HG02870 (cell line): Measurements from ENCODE around the gene ZC3H4.
"Not testable (repeated sequence)": the region's sequence is repeated elsewhere in the genome, so short reads cannot be mapped to it uniquely, and the experiment has no call there.

Experiments
- ATAC-seq: cut with Tn5 transposase; IDR thresholded peaks from one replicate; pipeline ENCODE4 v1.9.1; 2021; ENCODE audit warnings: mild to moderate bottlenecking, moderate library complexity; ENCODE audit not compliant: unreplicated experiment

ZC3H4 gene

DNA sequence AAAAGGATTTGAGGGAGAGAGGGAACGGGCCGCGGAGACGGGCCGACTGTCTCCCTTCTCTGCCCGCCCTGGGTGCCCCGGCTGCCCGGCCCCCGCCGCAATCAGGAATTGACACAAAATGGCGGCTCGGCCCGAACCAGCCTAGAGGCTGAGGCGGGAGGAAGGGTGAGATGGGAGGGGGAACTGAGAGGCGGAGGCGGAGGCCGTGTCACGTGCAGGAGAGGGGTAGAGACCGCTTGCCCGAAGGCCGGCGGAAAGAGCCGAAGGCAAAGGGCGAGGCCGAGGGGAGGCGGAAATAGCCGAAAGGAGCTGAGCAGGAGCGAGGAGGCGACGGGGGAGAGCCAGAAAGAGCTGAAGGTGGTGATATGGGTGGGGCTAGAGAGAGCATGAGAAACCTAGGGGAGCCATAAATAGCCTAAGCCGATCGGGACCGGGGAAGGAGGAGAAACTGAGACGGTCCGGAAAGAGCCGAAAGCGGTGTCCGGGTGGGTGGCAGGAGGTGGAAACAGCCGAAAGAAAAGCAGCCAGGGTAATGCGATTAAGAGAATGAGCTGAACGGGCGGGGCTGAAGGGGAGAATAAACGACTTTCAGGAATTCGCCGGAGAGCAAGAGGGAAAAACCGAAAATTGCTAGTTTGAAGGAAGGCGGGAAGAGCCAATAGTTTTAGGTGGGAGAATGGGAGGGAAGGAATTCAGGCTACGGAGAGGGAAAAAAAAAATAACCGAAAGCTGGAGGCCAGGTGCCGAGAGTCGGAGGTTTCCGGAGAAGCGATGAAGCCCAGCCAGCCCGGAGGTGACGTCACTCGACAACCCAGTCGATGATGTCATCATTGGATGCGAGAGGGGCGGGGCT is at the start of gene ZC3H4:
Gene ZC3H4, minus strand, starts transcription at position 780 of the 853 bp plus-strand sequence. CDS start 1,192 bp downstream, outside the sequence.
- peak; percentile 80 for ATAC-seq

DNA sequence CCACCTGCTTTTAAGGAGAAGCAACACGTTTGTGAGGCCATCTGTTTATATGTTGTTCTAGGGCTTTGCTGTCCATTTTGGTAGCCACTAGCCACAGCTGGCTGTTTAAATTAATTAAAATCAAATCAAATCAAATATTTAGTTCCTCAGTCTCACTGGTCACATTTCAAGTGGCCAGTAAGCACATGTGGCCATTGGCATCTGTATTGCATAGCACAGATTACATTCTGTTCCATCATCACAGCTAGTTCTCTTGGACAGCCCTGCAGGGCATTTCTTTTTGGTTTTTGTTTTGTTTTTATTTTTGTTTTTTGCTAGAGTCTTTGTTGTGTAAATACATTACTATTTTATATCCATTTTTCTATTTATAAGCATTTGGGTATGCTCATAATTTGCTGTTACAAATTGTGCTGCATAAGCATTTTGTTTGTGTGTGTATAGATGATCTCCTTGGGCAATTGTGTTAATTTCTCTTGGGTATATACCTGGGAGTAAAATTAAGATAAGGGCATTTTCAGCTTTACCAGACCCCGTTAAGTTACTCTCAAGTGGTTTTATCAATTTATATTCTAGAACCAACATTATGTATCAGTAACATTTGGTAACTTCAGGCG is 48.4 kb upstream of the ZC3H4 start:
- no peak for ATAC-seq

DNA sequence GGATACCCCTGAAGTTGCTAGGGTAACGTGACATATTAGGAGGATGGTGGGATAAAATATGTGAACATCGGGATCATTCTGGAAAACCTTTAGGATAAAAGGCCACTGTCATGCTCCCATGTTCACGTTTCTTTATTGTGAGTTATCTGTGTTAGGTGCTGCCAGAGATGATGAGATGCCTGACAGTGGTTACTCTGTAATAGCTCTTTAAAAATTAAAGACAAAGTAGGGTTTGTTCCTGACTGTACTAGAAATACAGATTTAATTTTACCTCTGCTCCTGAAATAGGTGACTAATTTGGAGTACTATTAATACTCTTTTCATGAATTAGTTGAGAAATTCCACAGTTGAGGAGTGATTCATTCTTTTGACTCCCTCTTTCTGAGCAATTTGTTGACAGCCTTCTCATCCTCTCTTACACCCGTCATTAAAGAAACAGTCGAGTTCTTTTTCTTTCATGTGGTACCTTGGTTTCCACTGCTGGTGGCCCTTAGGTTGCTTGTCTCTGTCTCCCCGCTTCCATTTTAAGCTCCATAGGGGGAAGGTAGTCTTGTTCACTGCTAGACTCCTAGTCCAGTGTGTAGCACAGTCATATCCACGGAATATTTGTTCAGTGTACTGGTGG is 45.4 kb upstream of the ZC3H4 start:
- no peak for ATAC-seq

DNA sequence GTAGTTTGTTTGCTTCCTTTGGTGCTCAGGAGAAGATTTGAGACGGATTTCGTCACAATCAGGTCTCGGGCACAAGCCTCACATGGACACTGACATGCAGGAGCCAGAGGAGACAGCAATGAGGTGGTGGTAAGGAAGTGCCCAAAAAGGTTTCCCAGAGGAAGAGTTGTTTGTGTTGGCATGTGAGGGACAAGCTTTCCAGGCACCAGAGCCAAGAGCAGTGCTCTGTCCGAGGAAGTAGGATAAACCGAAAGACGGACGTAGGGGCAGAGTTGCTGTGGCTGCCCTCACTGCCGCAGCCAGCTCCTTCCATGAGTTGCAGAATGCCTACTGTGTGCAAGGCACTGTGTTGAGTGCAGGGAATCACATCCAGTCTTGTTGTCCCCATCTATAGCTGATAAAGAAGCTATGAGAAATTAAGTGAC is 44.8 kb upstream of the ZC3H4 start:
- ATAC-seq = no peak

DNA sequence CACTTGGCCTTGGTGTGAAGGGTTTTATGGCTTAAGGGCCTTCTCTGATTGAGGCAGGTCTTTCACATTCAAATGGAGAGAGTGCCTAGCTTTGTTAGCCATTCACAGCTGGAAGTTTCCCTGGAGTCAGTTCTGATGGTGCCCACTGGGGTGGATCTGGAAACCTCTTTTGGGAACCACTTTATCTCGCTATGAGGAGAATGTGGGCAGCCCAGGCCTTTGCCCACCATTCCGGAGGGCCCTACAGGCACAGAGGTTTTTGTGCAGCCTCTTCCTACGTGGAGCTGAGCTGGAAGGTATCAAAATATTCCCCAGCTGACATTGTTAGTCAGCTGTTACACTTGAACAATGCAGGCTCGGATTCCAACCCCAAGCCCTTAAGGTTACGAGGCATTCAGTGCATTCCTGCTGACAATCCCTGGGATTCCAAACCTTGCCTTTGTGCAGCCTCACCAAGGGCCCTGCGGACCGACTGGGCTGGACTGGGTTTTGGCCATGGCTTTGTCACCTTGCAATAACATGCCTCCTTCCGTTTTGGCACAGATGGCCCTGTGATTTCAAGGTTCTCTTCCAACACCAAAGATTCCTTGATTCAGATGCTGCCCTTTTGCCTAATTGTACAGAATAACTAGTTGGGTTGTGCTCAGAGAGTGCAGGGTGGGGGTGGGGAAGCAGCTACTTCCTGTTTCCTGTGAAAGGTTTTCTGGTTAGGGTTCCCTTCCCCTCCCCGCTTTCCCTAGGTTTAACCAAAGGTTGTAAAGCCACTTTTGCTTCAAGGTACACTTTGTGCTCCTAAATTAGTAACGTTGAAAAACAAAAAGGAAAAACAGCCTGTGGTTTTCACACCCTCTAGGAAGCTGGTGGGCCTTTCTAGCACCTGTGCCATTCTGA is 44.1 kb upstream of the ZC3H4 start:
- no peak for ATAC-seq

DNA sequence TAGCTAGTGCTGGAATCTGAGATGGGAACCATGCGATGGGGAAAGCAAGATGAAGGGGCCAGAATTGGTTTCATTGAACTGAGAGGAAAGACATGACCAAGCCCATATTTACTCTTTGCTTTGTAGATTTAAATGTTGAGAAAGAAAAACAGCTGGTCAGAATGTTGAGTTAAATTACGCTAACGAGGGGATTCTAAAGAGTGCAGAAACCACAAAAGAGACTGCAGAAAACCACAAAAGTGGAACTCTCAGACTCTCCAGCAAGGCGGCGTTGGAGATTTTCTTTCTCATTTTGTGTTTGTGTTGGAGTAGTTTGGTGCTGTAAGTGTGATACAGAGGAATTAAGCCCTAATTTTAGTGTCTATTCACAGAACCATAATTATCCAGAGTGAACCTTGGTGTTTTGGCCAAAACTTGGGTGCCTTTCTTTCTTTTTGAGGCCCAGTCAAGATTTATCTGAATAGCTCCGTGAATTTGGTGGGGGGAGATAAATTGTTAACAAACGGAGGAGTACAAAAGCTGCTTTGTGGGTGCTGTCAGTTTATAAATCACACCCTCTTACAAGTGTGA is 43.4 kb upstream of the ZC3H4 start:
- no peak for ATAC-seq

DNA sequence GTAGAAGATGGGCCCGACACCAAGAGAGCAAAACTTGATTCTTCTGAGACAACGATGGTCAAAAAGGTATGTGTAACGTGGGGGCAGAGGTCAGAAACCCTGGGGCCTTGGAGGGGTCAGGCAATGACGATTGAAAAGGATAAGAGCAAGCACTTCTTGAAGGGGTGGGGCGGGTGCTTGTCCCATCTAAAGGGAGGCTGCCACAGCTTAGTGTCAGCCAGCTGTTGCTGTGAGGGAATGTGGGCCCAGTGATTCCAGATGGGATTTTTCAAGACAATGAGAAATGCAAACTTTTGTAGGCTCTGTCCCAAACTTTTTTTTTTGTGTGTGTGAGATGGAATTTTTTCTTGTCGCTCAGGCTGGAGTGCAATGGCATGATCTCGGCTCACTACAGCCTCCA is 41.6 kb upstream of the ZC3H4 start:
- no peak for ATAC-seq

DNA sequence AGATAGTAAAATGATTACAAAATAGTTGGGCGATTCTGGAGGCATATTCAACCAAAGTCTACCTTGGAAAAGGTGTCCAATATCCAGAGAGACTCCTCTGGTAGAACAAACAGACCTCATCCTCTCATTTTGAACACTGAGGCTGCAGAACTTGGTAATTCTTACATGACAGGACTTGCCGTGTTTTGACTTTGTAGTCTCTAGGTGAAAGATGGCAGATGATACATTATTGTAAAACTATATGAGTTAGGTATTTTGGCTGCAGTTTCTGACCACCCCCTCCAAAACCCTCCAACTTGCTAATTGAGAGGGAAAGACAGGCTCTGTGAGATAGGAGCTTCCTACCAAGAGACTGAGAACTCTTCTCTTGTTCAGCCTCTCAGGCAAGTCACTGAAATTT is 39.7 kb upstream of the ZC3H4 start:
- no peak for ATAC-seq

DNA sequence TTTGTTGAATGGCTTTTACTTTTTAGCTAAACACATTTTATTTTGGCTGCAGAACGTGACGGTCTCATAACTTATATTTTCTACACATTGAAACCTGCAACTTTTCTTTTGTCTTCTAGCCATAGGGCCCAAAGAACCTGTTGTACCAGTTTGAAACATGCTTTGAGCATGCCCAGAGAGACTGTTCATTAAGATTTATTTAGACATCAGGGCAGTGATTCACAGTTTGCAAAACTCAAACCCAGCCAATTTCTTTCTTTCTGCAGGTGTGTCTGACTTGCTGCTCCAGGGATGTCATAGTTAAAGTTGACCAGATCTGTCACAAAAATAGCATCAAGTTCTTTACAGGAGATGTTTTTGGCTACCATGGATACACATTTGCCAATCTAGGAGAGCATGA is 39.1 kb upstream of the ZC3H4 start:
- ATAC-seq = no peak

DNA sequence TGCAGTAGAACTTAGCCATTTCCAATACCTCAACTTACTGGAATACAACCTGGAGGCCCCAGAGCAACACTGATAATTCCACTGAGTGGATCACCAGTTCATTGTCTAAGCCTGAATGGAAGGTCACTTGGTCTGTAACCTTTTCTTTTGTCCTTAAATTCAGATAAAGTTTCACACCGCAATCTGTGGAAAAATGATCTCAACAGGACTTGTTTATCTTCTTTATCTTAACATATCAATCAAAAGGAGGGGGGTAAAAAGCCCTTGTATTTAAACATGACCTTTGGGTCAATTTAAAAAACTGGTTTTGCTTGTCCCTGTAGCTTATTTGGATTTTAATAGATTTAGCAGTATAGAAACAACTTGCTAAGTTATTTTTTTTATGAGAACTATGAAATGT is 38.6 kb upstream of the ZC3H4 start:
- no peak for ATAC-seq

DNA sequence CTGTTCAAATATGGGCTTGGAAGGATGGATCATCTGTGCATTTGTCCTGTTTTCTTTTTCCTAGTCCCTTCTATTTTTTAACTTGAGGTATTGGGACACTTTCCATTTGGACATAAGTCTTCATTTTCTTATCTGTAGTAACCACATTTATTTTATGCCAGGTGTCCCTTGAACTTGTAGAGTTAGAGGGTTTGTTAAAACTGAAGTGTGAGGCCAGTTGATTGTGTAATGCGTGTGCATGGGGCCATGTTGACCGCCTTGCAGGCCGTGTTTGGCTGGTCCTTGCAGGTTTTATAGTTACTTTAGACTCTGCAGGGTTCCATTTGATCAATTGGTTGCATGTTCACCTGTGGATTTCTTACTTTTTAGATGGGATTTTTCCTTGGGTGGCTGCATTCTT is 38.1 kb upstream of the ZC3H4 start:
- ATAC-seq = no peak

DNA sequence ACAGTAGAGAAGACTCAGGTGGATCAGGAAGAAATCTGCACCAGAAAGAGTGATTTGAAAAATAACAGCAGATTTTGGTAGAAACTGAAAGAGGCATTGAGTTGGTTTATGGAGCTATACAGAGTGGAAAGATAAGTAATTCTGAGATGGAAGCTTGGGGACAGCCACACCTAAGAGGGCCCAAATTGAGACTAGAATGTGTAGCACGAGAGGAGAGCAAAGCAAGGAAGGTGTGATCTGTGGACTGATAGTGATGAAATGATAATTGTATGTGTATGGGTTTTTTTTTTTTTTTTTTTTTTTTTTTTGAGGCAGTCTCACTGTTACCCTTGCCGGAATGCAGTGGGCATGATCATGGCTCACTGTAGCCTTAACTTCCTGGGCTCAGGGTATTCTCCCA is 33.3 kb upstream of the ZC3H4 start:
- ATAC-seq = no peak

DNA sequence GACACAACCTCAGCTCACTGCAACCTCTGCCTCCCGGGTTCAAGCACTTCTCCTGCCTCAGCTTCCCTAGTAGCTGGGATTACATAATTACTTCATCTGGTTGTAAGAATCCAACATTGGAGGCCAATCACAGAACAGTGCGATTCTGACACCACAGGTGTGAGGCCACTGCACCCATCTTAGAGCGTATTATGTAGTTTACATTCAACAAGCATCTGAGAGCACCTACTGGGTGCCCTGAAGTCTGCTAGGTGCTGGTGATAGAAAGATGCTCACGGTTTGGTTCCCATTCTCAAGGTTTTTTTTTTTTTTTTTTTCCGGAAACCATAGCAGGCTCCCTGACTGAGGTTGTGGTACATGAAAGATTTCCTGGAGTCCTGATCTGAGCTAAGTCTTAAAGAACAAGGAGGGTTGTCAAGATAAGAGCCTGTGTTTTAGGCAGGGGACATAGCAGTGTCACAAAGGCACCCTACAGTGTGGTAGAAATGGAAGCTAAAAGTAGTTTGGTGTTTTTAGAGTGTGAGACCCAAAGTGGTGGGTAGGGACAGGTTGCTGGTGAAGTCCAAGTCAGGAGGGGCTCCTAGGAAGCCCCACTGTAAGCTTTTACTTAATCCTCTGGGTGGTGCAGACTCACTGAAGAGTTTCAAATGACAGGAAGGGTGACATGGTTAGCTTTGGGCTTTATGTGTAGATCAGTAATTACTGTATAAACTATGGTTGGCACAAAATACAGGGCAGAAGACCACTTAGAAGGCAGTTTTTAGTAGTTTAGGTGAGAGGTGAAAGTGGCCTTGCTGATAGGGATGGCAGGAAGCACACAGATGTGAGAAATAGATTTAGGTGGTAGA is 32.3 kb upstream of the ZC3H4 start:
- ATAC-seq = no peak

DNA sequence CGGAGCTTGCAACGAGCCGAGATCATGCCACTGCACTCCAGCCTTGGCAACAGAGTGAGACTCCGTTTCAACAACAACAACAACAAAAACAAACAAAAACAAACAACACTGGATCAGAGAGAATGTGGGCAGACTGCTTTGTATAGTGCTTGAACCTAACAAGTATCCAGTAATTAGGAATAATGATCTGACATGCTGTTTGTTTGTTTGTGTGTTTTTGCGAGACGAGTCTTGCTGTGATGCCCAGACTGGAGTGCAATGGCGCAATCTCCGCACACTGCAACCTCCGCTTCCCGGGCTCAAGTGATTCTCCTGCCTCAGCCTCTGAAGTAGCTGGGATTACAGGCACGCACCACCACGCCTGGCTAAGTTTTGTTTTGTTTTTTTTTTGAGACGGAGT is 31.1 kb upstream of the ZC3H4 start:
- no peak for ATAC-seq

DNA sequence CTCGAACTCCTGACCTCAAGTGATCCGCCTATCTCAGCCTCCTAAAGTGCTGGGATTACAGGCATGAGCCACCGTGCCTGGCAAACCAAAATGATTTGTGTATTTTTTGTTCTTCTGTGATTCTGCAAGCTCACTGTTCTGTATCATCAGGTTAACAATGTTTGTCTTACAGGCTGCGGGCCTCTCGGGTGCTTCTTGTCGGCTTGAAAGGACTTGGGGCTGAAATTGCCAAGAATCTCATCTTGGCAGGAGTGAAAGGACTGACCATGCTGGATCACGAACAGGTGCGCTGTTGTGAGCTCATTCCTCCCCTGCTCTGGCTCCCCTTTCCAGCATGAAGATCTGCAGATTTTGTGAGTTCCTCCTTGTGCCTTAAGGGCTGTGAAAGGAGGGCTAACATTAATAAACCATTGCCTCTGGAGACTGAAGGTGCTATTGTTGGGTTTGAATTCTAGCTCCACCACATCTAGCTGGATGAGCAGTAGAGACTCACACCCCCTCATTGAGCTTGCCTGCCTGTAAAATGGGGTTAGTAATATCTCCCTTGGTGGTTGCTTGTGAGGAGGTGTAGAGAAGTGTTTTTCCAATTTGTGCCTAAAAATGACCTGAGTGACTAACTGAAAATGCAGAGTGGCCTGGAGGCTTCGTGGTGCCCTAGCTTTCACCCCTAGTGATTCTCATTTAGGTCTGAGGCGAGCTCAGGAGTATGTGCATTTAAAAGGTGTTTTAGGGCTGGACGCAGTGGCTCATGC is 29.9 kb upstream of the ZC3H4 start:
- no peak for ATAC-seq

DNA sequence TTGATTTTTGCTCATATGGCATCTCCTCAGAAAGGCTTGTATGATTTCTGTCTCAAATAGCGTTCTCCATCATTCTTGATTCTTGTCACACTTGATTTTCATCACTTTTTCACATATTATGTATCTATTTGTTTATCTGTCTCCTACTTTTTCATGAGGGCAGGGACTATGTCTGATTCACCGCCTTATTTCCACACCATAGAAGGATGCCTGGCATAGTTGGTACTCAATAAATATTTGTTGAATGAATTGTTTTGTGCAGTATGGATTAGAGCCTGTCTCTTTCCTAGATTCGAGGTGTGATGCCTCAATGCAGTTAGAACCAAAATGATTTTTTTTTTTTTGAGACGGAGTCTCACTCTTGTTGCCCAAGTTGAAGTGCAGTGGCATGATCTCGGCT is 29.2 kb upstream of the ZC3H4 start:
- ATAC-seq = no peak

DNA sequence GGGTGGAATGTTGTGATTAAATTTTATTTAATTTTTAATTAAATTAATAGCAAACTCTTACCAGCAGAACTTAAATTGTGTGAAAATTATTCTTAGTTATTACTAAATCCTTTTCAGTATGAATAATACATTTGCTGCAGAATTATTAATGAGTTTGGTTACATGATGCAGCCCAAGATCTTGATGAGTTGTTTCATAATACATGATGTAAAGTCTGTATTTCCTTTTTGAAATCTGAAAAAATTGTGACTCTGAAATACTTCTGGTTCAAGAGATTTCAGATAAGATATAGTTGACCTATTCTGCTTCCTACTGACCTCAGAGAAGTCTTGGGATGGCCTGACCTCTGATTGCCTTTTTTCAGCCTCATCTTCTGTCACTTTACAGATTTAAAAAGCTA is 28.1 kb upstream of the ZC3H4 start:
- no peak for ATAC-seq

DNA sequence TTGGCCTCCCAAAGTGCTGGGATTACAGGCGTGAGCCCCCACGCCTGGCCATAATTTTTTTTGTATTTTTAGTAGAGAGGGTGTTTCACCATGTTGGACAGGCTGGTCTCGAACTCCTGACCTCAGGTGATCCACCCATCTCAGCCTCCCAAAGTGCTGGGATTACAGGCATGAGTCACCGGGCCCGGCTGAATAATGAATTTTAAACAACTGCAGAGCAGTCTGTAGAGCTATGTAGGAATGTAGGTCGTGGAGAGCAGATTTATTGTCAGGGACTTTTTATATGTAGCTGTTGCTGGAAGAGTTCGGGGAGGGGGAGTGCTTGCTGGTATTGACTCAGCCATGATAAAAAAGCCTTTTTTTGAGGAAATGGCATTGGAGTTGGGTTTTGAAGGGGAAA is 27.7 kb upstream of the ZC3H4 start:
- not testable (repeated sequence) for ATAC-seq

DNA sequence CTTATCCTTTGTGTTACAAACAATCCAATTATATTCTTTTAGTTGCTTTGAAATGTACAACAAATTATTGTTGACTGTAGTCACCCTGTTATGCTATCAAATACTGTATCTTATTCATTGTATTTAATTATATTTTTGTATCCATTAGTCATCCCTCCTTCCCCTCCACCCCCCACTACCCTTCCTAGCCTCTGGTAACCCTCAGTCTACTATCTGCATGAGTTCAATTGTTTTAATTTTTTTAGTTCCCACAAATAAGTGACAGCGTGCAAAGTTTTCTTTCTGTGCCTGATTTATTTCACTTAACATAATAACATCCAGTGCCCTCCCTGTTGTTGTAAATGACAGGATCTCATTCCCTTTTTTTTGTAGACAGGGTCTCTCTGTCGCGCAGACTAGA is 21.6 kb upstream of the ZC3H4 start:
- ATAC-seq = no peak
